Sigmoid colon (tissue), 4 donors: Measurements from ENCODE around the gene BHMT2.

Experiments used
- POLR2A ChIP-seq, 2 donors: fragments of 450-650 bp; IDR thresholded peaks; one replicate each; pipeline ENCODE4 v1.6.1; 2016; ENCODE audit warnings: antibody characterized with exemption in 2 of 2, mild to moderate bottlenecking in 2 of 2, moderate library complexity in 2 of 2
- POLR2AphosphoS5 ChIP-seq, 4 donors: sonication (generic); formaldehyde crosslinking; IDR thresholded peaks; one replicate each; pipeline ENCODE4 v1.6.1; 2017; ENCODE audit warnings: antibody characterized with exemption in 4 of 4
- TF ChIP-seq, protein P1 (sequence below), 4 experiments: fragments of 450-650 bp in 3 of 4; fragments of 200-600 bp in 1 of 4; IDR thresholded peaks; one replicate each; pipeline ENCODE4 v1.5.1; 2016 to 2019; ENCODE audit warnings: antibody characterized with exemption in 4 of 4, mild to moderate bottlenecking in 3 of 4, moderate library complexity in 2 of 4

DNA sequence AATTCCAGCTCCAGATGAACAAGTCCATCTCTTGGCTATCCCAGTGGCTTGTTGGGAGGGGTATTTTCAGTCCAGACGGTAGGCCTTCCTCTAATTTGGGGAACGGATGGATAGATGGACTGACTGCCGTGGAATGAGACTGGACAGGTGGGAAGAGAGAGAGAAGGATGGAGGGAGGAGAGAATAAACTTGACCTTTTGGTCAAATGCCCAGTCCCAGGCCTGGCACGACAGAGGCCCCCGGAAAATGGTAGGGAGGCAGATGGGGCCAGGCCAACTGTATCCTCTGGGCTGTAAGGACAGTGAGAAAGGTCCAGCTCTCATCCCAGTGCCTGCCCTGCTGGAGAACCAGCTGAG, 43.1 kb downstream of the BHMT2 start:
- TF ChIP-seq, protein P1, sequence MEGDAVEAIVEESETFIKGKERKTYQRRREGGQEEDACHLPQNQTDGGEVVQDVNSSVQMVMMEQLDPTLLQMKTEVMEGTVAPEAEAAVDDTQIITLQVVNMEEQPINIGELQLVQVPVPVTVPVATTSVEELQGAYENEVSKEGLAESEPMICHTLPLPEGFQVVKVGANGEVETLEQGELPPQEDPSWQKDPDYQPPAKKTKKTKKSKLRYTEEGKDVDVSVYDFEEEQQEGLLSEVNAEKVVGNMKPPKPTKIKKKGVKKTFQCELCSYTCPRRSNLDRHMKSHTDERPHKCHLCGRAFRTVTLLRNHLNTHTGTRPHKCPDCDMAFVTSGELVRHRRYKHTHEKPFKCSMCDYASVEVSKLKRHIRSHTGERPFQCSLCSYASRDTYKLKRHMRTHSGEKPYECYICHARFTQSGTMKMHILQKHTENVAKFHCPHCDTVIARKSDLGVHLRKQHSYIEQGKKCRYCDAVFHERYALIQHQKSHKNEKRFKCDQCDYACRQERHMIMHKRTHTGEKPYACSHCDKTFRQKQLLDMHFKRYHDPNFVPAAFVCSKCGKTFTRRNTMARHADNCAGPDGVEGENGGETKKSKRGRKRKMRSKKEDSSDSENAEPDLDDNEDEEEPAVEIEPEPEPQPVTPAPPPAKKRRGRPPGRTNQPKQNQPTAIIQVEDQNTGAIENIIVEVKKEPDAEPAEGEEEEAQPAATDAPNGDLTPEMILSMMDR (IDR thresholded peaks at IDR 0.05), result no peak
- TF ChIP-seq POLR2A (IDR thresholded peaks at IDR 0.05), result no peak
- no peak for TF ChIP-seq POLR2AphosphoS5 (IDR thresholded peaks at IDR 0.05)
